ENCODE data around the gene PROKR1.

DNA sequence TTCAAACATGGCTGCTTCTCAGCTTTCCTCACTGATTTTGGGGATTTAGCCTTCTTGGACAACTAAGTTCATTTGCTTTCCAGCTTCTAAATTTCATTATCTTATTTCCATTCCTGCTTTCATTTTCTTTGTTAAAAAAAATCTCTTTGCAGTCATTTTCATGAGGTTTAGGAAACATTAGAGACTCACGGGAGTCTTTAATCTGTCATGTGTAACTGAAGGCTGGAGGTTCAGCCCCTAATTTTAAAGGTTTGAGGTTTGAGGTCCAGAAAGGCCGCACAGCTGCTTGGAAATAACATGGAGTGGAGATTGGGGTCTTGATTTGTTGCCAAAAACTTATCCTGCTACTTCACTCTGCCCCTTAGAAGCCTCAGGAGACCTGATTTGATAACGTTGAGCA lies 30.3 kb downstream of the PROKR1 start:
- TF ChIP-seq, protein P1, sequence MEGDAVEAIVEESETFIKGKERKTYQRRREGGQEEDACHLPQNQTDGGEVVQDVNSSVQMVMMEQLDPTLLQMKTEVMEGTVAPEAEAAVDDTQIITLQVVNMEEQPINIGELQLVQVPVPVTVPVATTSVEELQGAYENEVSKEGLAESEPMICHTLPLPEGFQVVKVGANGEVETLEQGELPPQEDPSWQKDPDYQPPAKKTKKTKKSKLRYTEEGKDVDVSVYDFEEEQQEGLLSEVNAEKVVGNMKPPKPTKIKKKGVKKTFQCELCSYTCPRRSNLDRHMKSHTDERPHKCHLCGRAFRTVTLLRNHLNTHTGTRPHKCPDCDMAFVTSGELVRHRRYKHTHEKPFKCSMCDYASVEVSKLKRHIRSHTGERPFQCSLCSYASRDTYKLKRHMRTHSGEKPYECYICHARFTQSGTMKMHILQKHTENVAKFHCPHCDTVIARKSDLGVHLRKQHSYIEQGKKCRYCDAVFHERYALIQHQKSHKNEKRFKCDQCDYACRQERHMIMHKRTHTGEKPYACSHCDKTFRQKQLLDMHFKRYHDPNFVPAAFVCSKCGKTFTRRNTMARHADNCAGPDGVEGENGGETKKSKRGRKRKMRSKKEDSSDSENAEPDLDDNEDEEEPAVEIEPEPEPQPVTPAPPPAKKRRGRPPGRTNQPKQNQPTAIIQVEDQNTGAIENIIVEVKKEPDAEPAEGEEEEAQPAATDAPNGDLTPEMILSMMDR (IDR thresholded peaks at IDR 0.05): no peak
- TF ChIP-seq POLR2A (IDR thresholded peaks at IDR 0.05): no peak
